A549 (cell line): ENCODE data around the gene ASIC2.

Source experiments
- CTCF ChIP-seq: fragments of >200 bp; sonication (Bioruptor Twin); formaldehyde crosslinking; IDR thresholded peaks from 3 replicates; pipeline ENCODE4 v1.5.1; 2016
- POLR2A ChIP-seq: IDR thresholded peaks from 2 replicates; pipeline ENCODE4 v1.6.1; 2012; ENCODE audit warnings: mild to moderate bottlenecking, low read length
- REST ChIP-seq: fragments of 200-600 bp; sonication (generic); IDR thresholded peaks from 2 replicates; pipeline ENCODE4 v1.6.1; 2016; ENCODE audit warnings: antibody characterized with exemption, mild to moderate bottlenecking, moderate library complexity
- TF ChIP-seq, protein P1 (sequence below): fragments of 450-650 bp; IDR thresholded peaks from 2 replicates; pipeline ENCODE4 v1.6.1; 2014; ENCODE audit warnings: antibody characterized with exemption

DNA sequence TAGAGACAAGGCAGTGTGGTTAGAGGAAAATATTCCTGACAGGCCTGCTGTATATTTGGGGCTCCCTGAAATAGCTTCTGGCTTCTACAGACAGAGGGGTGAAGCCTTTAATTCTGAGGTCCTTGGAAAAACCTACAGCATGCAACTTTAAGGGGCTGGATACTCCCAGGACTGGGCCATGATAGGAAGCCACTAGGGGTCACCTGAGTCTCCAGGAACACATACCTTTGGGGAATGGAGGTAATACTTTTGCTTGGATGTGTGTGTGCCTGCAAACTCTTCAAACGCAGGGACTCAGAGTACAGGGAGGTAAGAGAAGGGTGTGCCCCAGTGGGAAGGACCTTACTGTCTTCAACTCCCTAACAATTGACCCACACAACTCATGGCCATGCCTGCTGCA, 4.1 kb downstream of the ASIC2 start:
- TF ChIP-seq REST (no peak), POLR2A (no peak), CTCF (no peak)
- TF ChIP-seq, protein P1, sequence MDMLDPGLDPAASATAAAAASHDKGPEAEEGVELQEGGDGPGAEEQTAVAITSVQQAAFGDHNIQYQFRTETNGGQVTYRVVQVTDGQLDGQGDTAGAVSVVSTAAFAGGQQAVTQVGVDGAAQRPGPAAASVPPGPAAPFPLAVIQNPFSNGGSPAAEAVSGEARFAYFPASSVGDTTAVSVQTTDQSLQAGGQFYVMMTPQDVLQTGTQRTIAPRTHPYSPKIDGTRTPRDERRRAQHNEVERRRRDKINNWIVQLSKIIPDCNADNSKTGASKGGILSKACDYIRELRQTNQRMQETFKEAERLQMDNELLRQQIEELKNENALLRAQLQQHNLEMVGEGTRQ: no peak
